Aorta (tissue), 5 donors: ENCODE data around the gene CAPZA3. TPM values are rescaled to one million over a fixed set of nuclear protein-coding genes. Genes with fewer than 3 reads are reported as not detected.
"Not testable (repeated sequence)": the region's sequence is repeated elsewhere in the genome, so short reads cannot be mapped to it uniquely, and the experiment has no call there.

Source experiments
- ATAC-seq: fragments of 200-7000 bp; cut with Tn5 transposase; one replicate; pipeline ENCODE4 v1.9.1; 2022; ENCODE audit warnings: moderate library complexity; ENCODE audit not compliant: low FRiP score
- DNase-seq, 2 donors: peaks; one replicate each; pipeline ENCODE4 v3.0.0-alpha.2; 2020
- H3K27ac ChIP-seq, 2 donors: one replicate each; pipeline ENCODE4 v1.5.1; 2013; ENCODE audit warnings: low read length in 2 of 2, mild to moderate bottlenecking in 2 of 2, moderate library complexity in 2 of 2, control low read depth in 1 of 2, inconsistent platforms in 1 of 2, low read depth in 1 of 2
- H3K27me3 ChIP-seq, 2 donors: one replicate each; pipeline ENCODE4 v1.6.1; 2013; ENCODE audit warnings: control low read depth in 1 of 2, low read length in 1 of 2, mild to moderate bottlenecking in 1 of 2, moderate library complexity in 1 of 2; ENCODE audit not compliant: insufficient read depth in 2 of 2, control insufficient read depth in 1 of 2
- H3K36me3 ChIP-seq, 2 donors: one replicate each; pipeline ENCODE4 v1.6.1; 2013; ENCODE audit warnings: control low read depth in 1 of 2, low read length in 1 of 2, mild to moderate bottlenecking in 1 of 2; ENCODE audit not compliant: insufficient read depth in 2 of 2, control insufficient read depth in 1 of 2
- H3K4me1 ChIP-seq, 2 donors: one replicate each; pipeline ENCODE4 v1.6.1; 2013; ENCODE audit warnings: low read length in 2 of 2, control low read depth in 1 of 2, mild to moderate bottlenecking in 1 of 2, moderate library complexity in 1 of 2; ENCODE audit not compliant: insufficient read depth in 2 of 2, control insufficient read depth in 1 of 2
- H3K4me3 ChIP-seq, 2 donors: one replicate each; pipeline ENCODE4 v1.5.1; 2013; ENCODE audit warnings: low read length in 2 of 2, control low read depth in 1 of 2, mild to moderate bottlenecking in 1 of 2
- H3K9me3 ChIP-seq: one replicate; pipeline ENCODE4 v1.6.1; 2013; ENCODE audit warnings: mild to moderate bottlenecking, low read length; ENCODE audit not compliant: control insufficient read depth
- WGBS, 2 donors: extraction: QIAGEN DNeasy Blood & Tissue Kit; methylation state at CpG; one replicate each; pipeline ENCODE4 v1.1.7; 2013; 5-methylcytosine and 5-hydroxymethylcytosine counted together
- intact Hi-C, 2 donors: fragments of 100-400 bp; cut with DNase I; formaldehyde crosslinking; loops; one replicate each; pipeline versions ENCODE4 v1.14.2 to v1.15.0; 2022
- polyA plus RNA-seq, 2 donors: library from polyadenylated mRNA; stranded (reverse); fragments of 200-250 nt; gene quantifications; one replicate each; pipeline ENCODE4 v1.2.3, GENCODE V29; 2013
- total RNA-seq, 2 donors: library from RNA; stranded (reverse); fragmentation: NEBNext Ultra II Directional; extraction: Animal tissue kit (Norgen Biotek cat#: 25700); gene quantifications; one replicate each; pipeline ENCODE4 v1.2.1, GENCODE V29; 2021
- donor health status: healthy with polysubstance abuse.
- donor health status: Bipolar disorder and iron deficiency.
- donor health status: DM: no; HTN: no; CAD: no.
- donor health status: DM: no; HTN: no; CAD: no.
- donor health status: DM: yes; HTN: yes; CAD: no.

CAPZA3 gene
- total and polyA plus RNA-seq, 4 donors = not detected

DNA sequence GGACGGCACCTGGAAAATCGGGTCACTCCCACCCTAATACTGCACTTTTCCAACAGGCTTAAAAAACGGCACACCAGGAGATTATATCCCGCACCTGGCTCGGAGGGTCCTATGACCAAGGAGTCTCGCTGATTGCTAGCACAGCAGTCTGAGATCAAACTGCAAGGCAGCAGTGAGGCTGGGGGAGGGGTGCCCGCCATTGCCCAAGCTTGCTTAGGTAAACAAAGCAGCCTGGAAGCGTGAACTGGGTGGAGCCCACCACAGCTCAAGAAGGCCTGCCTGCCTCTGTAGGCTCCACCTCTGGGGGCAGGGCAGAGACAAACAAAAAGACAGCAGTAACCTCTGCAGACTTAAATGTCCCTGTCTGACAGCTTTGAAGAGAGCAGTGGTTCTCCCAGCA is 47.5 kb downstream of the CAPZA3 start:
- H3K27me3 ChIP-seq, H3K4me1 ChIP-seq, H3K36me3 ChIP-seq, intact Hi-C loops, H3K4me3 ChIP-seq, H3K27ac ChIP-seq, DNase-seq, H3K9me3 ChIP-seq, ATAC-seq: not testable (repeated sequence)
- 92 to 94% methylated on average over 8 of the region's 8 CpGs for WGBS, 2 donors

Other genes with a start within 250 kb of the CAPZA3 start
- gene PLCZ1, start 107 bp upstream of the CAPZA3 start, total RNA-seq = under 1 TPM in 1 of 2 donors, not detected in 1; 0.66 TPM
- gene PLCZ1, start 107 bp upstream of the CAPZA3 start, polyA plus RNA-seq = not detected